ENCODE data around the gene EIF4G2.

DNA sequence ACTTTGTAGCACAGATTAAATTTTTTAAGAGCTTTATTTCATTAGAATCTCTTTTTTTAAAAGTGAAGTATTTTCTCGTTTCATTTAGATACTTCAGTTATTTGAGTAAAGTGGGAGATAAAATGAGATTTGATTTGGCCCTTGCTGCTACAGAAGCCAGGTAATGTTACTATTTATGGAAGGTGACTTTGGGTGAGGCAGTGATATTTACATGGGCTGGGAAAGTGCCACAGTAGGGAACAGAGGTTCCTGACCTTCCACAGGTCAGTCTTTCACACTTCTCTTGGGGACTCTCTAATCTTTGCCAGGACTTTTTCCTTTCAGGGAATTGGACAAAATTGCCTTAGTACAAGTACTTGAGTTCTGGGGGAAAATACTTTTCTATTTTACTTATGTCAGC is 37.3 kb downstream of the EIF4G2 start:
- TF ChIP-seq, protein P1, sequence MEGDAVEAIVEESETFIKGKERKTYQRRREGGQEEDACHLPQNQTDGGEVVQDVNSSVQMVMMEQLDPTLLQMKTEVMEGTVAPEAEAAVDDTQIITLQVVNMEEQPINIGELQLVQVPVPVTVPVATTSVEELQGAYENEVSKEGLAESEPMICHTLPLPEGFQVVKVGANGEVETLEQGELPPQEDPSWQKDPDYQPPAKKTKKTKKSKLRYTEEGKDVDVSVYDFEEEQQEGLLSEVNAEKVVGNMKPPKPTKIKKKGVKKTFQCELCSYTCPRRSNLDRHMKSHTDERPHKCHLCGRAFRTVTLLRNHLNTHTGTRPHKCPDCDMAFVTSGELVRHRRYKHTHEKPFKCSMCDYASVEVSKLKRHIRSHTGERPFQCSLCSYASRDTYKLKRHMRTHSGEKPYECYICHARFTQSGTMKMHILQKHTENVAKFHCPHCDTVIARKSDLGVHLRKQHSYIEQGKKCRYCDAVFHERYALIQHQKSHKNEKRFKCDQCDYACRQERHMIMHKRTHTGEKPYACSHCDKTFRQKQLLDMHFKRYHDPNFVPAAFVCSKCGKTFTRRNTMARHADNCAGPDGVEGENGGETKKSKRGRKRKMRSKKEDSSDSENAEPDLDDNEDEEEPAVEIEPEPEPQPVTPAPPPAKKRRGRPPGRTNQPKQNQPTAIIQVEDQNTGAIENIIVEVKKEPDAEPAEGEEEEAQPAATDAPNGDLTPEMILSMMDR (IDR thresholded peaks at IDR 0.05; ENCODE audit: poor library complexity, severe bottlenecking) = no peak
- TF ChIP-seq, protein P2, sequence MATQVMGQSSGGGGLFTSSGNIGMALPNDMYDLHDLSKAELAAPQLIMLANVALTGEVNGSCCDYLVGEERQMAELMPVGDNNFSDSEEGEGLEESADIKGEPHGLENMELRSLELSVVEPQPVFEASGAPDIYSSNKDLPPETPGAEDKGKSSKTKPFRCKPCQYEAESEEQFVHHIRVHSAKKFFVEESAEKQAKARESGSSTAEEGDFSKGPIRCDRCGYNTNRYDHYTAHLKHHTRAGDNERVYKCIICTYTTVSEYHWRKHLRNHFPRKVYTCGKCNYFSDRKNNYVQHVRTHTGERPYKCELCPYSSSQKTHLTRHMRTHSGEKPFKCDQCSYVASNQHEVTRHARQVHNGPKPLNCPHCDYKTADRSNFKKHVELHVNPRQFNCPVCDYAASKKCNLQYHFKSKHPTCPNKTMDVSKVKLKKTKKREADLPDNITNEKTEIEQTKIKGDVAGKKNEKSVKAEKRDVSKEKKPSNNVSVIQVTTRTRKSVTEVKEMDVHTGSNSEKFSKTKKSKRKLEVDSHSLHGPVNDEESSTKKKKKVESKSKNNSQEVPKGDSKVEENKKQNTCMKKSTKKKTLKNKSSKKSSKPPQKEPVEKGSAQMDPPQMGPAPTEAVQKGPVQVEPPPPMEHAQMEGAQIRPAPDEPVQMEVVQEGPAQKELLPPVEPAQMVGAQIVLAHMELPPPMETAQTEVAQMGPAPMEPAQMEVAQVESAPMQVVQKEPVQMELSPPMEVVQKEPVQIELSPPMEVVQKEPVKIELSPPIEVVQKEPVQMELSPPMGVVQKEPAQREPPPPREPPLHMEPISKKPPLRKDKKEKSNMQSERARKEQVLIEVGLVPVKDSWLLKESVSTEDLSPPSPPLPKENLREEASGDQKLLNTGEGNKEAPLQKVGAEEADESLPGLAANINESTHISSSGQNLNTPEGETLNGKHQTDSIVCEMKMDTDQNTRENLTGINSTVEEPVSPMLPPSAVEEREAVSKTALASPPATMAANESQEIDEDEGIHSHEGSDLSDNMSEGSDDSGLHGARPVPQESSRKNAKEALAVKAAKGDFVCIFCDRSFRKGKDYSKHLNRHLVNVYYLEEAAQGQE (IDR thresholded peaks at IDR 0.05; ENCODE audit: borderline replicate concordance) = no peak
- TF ChIP-seq EZH2 (IDR thresholded peaks at IDR 0.05; ENCODE audit: borderline replicate concordance, insufficient read depth, low read length, poor library complexity, severe bottlenecking) (no peak), POLR2AphosphoS5 (IDR thresholded peaks at IDR 0.05) (no peak), TAF1 (IDR thresholded peaks at IDR 0.05; ENCODE audit: low read depth) (no peak), MXI1 (conservative IDR thresholded peaks at IDR 0.05; ENCODE audit: poor library complexity, severe bottlenecking) (no peak), EP300 (conservative IDR thresholded peaks at IDR 0.05; ENCODE audit: poor library complexity, severe bottlenecking) (no peak)
